ENCODE data around the gene NDUFA8.

NDUFA8 gene

GRCh38 chr9:122132539-122132938 lies 27.0 kb downstream of the NDUFA8 start:
- no peak overlapping the region for H3K4me3 ChIP-seq (ENCODE audit: low read depth, low read length)

GRCh38 chr9:122131401-122132001 lies 28.1 kb downstream of the NDUFA8 start:
- no peak for TF ChIP-seq CTCF (IDR thresholded peaks at IDR 0.05; ENCODE audit: low read depth, low read length)
- no peak overlapping the region for H3K4me3 ChIP-seq (ENCODE audit: low read depth, low read length)

More at GRCh38 chr9:122132539-122132938, 27.0 kb downstream of the NDUFA8 start:
- no peak for TF ChIP-seq CTCF (IDR thresholded peaks at IDR 0.05; ENCODE audit: low read depth, low read length)

- TF ChIP-seq CTCF (IDR thresholded peaks at IDR 0.05; ENCODE audit: low read depth, low read length): no peak
- no peak overlapping the region for H3K4me3 ChIP-seq (ENCODE audit: low read depth, low read length)
These were observed 28.7 kb downstream of the NDUFA8 start for GRCh38 chr9:122130837-122131236.

DNA sequence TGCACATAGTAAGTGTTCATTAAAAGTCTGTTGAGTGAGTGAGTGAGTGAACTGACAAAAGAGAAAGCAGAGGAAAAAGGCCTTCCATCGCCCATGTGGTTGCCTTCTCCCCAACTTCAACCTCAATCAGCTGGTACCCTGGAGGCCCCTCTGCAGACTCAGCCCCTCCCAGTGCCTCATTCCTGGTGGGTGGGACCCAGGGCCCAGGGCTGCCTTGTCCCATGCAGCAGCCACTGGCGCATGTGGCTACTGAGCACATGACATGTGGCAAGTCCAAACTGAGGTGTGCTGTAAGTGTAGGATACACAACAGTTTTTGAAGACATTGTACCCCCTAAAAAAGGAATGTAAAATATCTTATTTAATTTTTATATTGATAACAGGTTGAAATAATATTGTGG lies 29.6 kb downstream of the NDUFA8 start:
- no peak for TF ChIP-seq CTCF (IDR thresholded peaks at IDR 0.05; ENCODE audit: low read depth, low read length)
- no peak overlapping the region for H3K4me3 ChIP-seq (ENCODE audit: low read depth, low read length)

DNA sequence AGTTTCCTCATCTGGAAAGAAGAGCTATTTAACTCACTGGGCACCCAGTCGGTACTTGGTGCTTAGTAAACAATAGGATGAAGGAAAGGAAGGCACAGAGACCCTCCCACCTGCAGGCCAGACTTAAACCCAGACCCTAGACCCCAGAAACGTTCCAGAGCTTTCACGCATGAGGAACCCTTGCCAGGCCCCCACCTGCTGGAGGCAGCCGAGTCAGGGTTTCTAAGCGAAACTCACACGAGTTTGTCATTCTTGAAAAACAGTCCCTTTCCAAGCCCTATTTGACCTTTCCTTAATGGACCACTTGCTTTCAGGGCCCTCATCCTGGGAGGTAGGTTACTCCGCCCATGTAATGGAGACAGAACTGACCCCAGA lies 30.6 kb downstream of the NDUFA8 start:
- TF ChIP-seq CTCF (IDR thresholded peaks at IDR 0.05; ENCODE audit: low read depth, low read length): no peak
- H3K4me3 ChIP-seq (ENCODE audit: low read depth, low read length): no peak overlapping the region

- no peak for TF ChIP-seq CTCF (IDR thresholded peaks at IDR 0.05; ENCODE audit: low read depth, low read length)
- H3K4me3 ChIP-seq (ENCODE audit: low read depth, low read length): no peak overlapping the region
These were observed 31.3 kb downstream of the NDUFA8 start for GRCh38 chr9:122128007-122128968.

DNA sequence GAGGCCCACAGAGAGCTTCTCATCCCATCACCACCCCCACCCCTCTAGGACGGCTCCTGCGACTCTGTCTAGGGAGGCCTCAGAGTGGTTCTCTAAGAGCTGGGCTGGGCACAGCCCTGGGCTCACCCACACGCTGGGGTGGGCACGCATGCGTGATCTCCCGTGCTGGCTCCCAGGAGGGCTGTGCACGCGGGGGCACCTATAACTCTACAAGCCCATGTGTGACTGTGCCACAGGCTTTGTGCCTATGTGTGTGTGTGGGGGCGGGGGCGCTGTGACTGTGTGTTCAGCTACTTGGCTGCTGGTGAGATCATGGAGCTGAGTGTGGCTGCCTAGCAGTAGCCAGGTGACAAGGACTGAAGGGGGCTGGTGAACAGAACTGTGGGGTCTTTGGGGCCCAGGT lies 32.2 kb downstream of the NDUFA8 start:
- no peak overlapping the region for H3K4me3 ChIP-seq (ENCODE audit: low read depth, low read length)
- TF ChIP-seq CTCF (IDR thresholded peaks at IDR 0.05; ENCODE audit: low read depth, low read length): no peak

Measured in WI38 (cell line).